ENCODE measurements around the gene LBX2.
"Not testable (repeated sequence)": the region's sequence is repeated elsewhere in the genome, so short reads cannot be mapped to it uniquely, and the experiment has no call there.

DNA sequence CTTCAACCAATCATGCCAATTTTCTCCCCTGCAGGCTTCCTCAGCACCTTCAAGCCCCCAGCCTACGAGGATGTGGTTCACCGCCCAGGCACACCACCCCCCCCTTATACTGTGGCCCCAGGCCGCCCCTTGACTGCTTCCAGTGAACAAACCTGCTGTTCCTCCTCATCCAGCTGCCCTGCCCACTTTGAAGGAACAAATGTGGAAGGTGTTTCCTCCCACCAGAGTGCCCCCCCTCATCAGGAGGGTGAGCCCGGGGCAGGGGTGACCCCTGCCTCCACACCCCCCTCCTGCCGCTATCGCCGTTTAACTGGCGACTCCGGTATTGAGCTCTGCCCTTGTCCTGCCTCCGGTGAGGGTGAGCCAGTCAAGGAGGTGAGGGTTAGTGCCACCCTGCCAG lies 39.2 kb downstream of the LBX2 start:
- TF ChIP-seq TEAD4 (IDR thresholded peaks at IDR 0.05; ENCODE audit: borderline replicate concordance, insufficient read depth); CTCF (IDR thresholded peaks at IDR 0.05); POLR2AphosphoS5 (IDR thresholded peaks at IDR 0.05; ENCODE audit: low read depth, low read length); EP300 (IDR thresholded peaks at IDR 0.05; ENCODE audit: borderline replicate concordance in 1 of 2, low read depth in 1 of 2, low read length in 1 of 2); TAF1 (IDR thresholded peaks at IDR 0.05; ENCODE audit: borderline replicate concordance, low read depth, low read length); RAD21 (IDR thresholded peaks at IDR 0.05; ENCODE audit: low read length); MXI1 (IDR thresholded peaks at IDR 0.05; ENCODE audit: low read depth, low read length): not testable (repeated sequence)
- TF ChIP-seq, protein P1, sequence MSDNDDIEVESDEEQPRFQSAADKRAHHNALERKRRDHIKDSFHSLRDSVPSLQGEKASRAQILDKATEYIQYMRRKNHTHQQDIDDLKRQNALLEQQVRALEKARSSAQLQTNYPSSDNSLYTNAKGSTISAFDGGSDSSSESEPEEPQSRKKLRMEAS (IDR thresholded peaks at IDR 0.05; ENCODE audit: low read depth), result not testable (repeated sequence)
- TF ChIP-seq, protein P2, sequence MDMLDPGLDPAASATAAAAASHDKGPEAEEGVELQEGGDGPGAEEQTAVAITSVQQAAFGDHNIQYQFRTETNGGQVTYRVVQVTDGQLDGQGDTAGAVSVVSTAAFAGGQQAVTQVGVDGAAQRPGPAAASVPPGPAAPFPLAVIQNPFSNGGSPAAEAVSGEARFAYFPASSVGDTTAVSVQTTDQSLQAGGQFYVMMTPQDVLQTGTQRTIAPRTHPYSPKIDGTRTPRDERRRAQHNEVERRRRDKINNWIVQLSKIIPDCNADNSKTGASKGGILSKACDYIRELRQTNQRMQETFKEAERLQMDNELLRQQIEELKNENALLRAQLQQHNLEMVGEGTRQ (IDR thresholded peaks at IDR 0.05; ENCODE audit: borderline replicate concordance, low read depth, low read length), result not testable (repeated sequence)
- TF ChIP-seq, protein P3, sequence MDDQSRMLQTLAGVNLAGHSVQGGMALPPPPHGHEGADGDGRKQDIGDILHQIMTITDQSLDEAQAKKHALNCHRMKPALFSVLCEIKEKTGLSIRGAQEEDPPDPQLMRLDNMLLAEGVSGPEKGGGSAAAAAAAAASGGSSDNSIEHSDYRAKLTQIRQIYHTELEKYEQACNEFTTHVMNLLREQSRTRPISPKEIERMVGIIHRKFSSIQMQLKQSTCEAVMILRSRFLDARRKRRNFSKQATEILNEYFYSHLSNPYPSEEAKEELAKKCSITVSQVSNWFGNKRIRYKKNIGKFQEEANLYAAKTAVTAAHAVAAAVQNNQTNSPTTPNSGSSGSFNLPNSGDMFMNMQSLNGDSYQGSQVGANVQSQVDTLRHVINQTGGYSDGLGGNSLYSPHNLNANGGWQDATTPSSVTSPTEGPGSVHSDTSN (IDR thresholded peaks at IDR 0.05), result not testable (repeated sequence)
